Measurements from ENCODE around the gene LONP1.

DNA sequence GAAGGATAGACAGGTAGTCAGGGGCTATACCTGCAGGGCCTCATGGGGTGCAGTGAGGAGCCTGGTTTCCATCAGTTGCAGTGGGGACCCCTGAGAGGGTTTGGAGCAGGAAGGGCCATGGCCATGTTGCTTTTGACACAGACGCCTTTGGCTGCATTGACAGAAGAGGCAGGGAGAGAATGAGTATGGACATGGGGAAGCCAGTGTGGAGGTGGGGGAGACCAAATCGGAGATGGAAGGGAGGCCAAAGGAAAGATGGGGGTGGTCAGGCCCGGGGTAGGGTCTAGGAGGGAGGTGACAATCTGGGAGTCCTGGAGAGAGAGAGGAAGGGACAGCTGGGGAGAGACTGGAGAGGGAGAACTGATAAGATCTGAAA lies 37.9 kb downstream of the LONP1 start:
- TF ChIP-seq CTCF (IDR thresholded peaks at IDR 0.05): no peak
- TF ChIP-seq, protein P1, sequence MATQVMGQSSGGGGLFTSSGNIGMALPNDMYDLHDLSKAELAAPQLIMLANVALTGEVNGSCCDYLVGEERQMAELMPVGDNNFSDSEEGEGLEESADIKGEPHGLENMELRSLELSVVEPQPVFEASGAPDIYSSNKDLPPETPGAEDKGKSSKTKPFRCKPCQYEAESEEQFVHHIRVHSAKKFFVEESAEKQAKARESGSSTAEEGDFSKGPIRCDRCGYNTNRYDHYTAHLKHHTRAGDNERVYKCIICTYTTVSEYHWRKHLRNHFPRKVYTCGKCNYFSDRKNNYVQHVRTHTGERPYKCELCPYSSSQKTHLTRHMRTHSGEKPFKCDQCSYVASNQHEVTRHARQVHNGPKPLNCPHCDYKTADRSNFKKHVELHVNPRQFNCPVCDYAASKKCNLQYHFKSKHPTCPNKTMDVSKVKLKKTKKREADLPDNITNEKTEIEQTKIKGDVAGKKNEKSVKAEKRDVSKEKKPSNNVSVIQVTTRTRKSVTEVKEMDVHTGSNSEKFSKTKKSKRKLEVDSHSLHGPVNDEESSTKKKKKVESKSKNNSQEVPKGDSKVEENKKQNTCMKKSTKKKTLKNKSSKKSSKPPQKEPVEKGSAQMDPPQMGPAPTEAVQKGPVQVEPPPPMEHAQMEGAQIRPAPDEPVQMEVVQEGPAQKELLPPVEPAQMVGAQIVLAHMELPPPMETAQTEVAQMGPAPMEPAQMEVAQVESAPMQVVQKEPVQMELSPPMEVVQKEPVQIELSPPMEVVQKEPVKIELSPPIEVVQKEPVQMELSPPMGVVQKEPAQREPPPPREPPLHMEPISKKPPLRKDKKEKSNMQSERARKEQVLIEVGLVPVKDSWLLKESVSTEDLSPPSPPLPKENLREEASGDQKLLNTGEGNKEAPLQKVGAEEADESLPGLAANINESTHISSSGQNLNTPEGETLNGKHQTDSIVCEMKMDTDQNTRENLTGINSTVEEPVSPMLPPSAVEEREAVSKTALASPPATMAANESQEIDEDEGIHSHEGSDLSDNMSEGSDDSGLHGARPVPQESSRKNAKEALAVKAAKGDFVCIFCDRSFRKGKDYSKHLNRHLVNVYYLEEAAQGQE (IDR thresholded peaks at IDR 0.05; ENCODE audit: low read depth, low read length): no peak
- no peak for TF ChIP-seq EP300 (IDR thresholded peaks at IDR 0.05; ENCODE audit: borderline replicate concordance in 1 of 2, low read depth in 1 of 2, low read length in 1 of 2)
- TF ChIP-seq CHD2 (IDR thresholded peaks at IDR 0.05; ENCODE audit: low read length, partially characterized antibody): no peak
- TF ChIP-seq NRF1 (IDR thresholded peaks at IDR 0.05; ENCODE audit: low read depth, low read length): no peak
- TF ChIP-seq FOXJ3 (CRISPR knock-in tag; IDR thresholded peaks at IDR 0.05): no peak
